Upper lobe of left lung (tissue), 6 donors: ENCODE measurements around the gene KPNA3. TPM values are rescaled to one million over a fixed set of nuclear protein-coding genes. Genes with fewer than 3 reads are reported as not detected.
"Not testable (repeated sequence)": the region's sequence is repeated elsewhere in the genome, so short reads cannot be mapped to it uniquely, and the experiment has no call there.

Source experiments
- ATAC-seq, 2 donors: fragments of 200-7000 bp; cut with Tn5 transposase; one replicate each; pipeline ENCODE4 v1.9.1; 2022; ENCODE audit warnings: mild to moderate bottlenecking in 2 of 2, moderate library complexity in 2 of 2; ENCODE audit not compliant: low FRiP score in 2 of 2
- DNase-seq, 2 donors: peaks; one replicate each; pipeline ENCODE4 v3.0.0-alpha.2; 2019 to 2020
- H3K27ac ChIP-seq, 4 donors: fragments of 200-600 bp; sonication (generic); one replicate each; pipeline ENCODE4 v1.5.1; 2016 to 2019
- H3K27me3 ChIP-seq, 4 donors: fragments of 200-600 bp; sonication (generic); one replicate each; pipeline ENCODE4 v1.5.1; 2017 to 2019
- H3K36me3 ChIP-seq, 4 donors: fragments of 200-600 bp; sonication (generic); one replicate each; pipeline ENCODE4 v1.5.1; 2016 to 2019
- H3K4me1 ChIP-seq, 4 donors: fragments of 200-600 bp; sonication (generic); one replicate each; pipeline ENCODE4 v1.5.1; 2018 to 2019
- H3K4me3 ChIP-seq, 4 donors: fragments of 200-600 bp; sonication (generic); one replicate each; pipeline ENCODE4 v1.5.1; 2017 to 2019; ENCODE audit warnings: mild to moderate bottlenecking in 2 of 4, moderate library complexity in 1 of 4
- H3K9me3 ChIP-seq, 4 donors: fragments of 200-600 bp; sonication (generic); one replicate each; pipeline ENCODE4 v1.5.1; 2018 to 2019
- CTCF ChIP-seq, 6 experiments: fragments of 450-650 bp in 4 of 6; fragments of 200-600 bp in 2 of 6; sonication (generic) in 2 of 6; IDR thresholded peaks; one replicate each; pipeline ENCODE4 v1.5.1; 2016 to 2019; ENCODE audit warnings: antibody characterized with exemption in 6 of 6
- EP300 ChIP-seq, 4 donors: sonication (generic); formaldehyde crosslinking; IDR thresholded peaks; one replicate each; pipeline ENCODE4 v1.5.1; 2017; ENCODE audit warnings: antibody characterized with exemption in 4 of 4, control low read depth in 2 of 4
- POLR2A ChIP-seq, 4 donors: fragments of 450-650 bp; IDR thresholded peaks; one replicate each; pipeline ENCODE4 v1.5.1; 2016 to 2017; ENCODE audit warnings: antibody characterized with exemption in 4 of 4, mild to moderate bottlenecking in 2 of 4
- POLR2AphosphoS5 ChIP-seq, 2 donors: sonication (generic); formaldehyde crosslinking; IDR thresholded peaks; one replicate each; pipeline ENCODE4 v1.5.1; 2017; ENCODE audit warnings: antibody characterized with exemption in 2 of 2
- WGBS, 2 donors: methylation state at CpG; one replicate each; pipeline ENCODE4 v1.1.5; 2017 to 2018; 5-methylcytosine and 5-hydroxymethylcytosine counted together
- total RNA-seq, 6 donors: library from RNA; depleted of rRNA in 4 of 6; stranded (reverse); fragments of >200 nt in 4 of 6; gene quantifications; one replicate each; pipeline versions ENCODE4 v1.1.0 to v1.2.1, GENCODE V29; 2016 to 2021
- donor health status: DM: no; HTN: no; CAD: no; lungs with moderate emphysema.
- donor health status: DM: no; HTN: yes; CAD: no; lungs with severe emphysema.

Gene KPNA3
- total RNA-seq, 6 donors from 2014 or later: 14.2 to 51.3 (median 29.1) TPM

GRCh38 chr13:49811527-49811908 is 19.0 kb upstream of the KPNA3 start:
- DNase-seq: no peak
- no peaks in the 10 kb centered on the region for H3K9me3 ChIP-seq
- H3K4me3 ChIP-seq: no peak overlapping the region
- WGBS, 2 donors: 92 to 93% methylated on average over 4 of the region's 4 CpGs
- no peaks in the 10 kb centered on the region for H3K4me1 ChIP-seq
- ATAC-seq: no peak
- TF ChIP-seq POLR2AphosphoS5 (IDR thresholded peaks at IDR 0.05): no peak
- no peak for TF ChIP-seq CTCF (IDR thresholded peaks at IDR 0.05)
- TF ChIP-seq EP300 (IDR thresholded peaks at IDR 0.05): no peak
- no peak for TF ChIP-seq POLR2A (IDR thresholded peaks at IDR 0.05)
- H3K27ac ChIP-seq: no peak overlapping the region
- no peaks in the 10 kb centered on the region for H3K36me3 ChIP-seq
- H3K27me3 ChIP-seq: no peaks in the 10 kb centered on the region

- no peaks in the 10 kb centered on the region for H3K27me3 ChIP-seq
- no peak for DNase-seq
Measured at GRCh38 chr13:49810567-49811526, 18.4 kb upstream of the KPNA3 start.

GRCh38 chr13:49807681-49808080 is 15.2 kb upstream of the KPNA3 start:
- DNase-seq (no peak), ATAC-seq (no peak)
- Histone ChIP-seq H3K27me3 (no peaks in the 10 kb centered on the region), H3K36me3 (no peaks in the 10 kb centered on the region), H3K27ac (no peak overlapping the region), H3K4me1 (no peaks in the 10 kb centered on the region), H3K9me3 (no peaks in the 10 kb centered on the region), H3K4me3 (no peak overlapping the region)
- TF ChIP-seq POLR2AphosphoS5 (IDR thresholded peaks at IDR 0.05) (no peak), CTCF (IDR thresholded peaks at IDR 0.05) (no peak), POLR2A (IDR thresholded peaks at IDR 0.05) (no peak), EP300 (IDR thresholded peaks at IDR 0.05) (no peak)
- WGBS, 2 donors: 68 to 88% methylated on average over 5 to 6 of the region's 6 CpGs

More at GRCh38 chr13:49810567-49811526, 18.4 kb upstream of the KPNA3 start:
- Histone ChIP-seq H3K4me3 (no peak overlapping the region), H3K36me3 (no peaks in the 10 kb centered on the region), H3K27ac (no peak overlapping the region), H3K9me3 (no peaks in the 10 kb centered on the region), H3K4me1 (no peaks in the 10 kb centered on the region)
- WGBS, 2 donors: 63 to 66% methylated on average over 6 of the region's 6 CpGs
- no peak for TF ChIP-seq EP300 (IDR thresholded peaks at IDR 0.05)
- no peak for TF ChIP-seq POLR2AphosphoS5 (IDR thresholded peaks at IDR 0.05)
- TF ChIP-seq POLR2A (IDR thresholded peaks at IDR 0.05): no peak
- no peak for TF ChIP-seq CTCF (IDR thresholded peaks at IDR 0.05)
- peak in 1 of 2 donors; percentile 79 for ATAC-seq

- Histone ChIP-seq H3K27ac (no peak overlapping the region), H3K9me3 (no peaks in the 10 kb centered on the region), H3K4me3 (no peak overlapping the region), H3K27me3 (no peaks in the 10 kb centered on the region), H3K36me3 (no peaks in the 10 kb centered on the region), H3K4me1 (no peaks in the 10 kb centered on the region)
- ATAC-seq (no peak), DNase-seq (no peak)
- 30 to 50% methylated on average over 3 of the region's 3 CpGs for WGBS, 2 donors
- TF ChIP-seq POLR2A (IDR thresholded peaks at IDR 0.05) (no peak), CTCF (IDR thresholded peaks at IDR 0.05) (no peak), EP300 (IDR thresholded peaks at IDR 0.05) (no peak), POLR2AphosphoS5 (IDR thresholded peaks at IDR 0.05) (no peak)
Measured at GRCh38 chr13:49806126-49806536, 13.6 kb upstream of the KPNA3 start.

GRCh38 chr13:49803047-49803446 is 10.6 kb upstream of the KPNA3 start:
- not testable (repeated sequence) for H3K4me1 ChIP-seq, H3K27ac ChIP-seq, H3K27me3 ChIP-seq, H3K9me3 ChIP-seq, H3K4me3 ChIP-seq, H3K36me3 ChIP-seq, DNase-seq, ATAC-seq
- 71 to 77% methylated on average over 10 of the region's 10 CpGs for WGBS, 2 donors
